ENCODE results near the gene IL23R. TPM values are rescaled to one million over a fixed set of nuclear protein-coding genes. Genes with fewer than 3 reads are reported as not detected.

The IL23R gene
- total and polyA plus RNA-seq, 2 donors (not counting 1 experiment from before 2014, with no cell fraction given), result not detected

GRCh38 chr1:67174716-67175284 is 8.5 kb downstream of the IL23R start:
- TF ChIP-seq, protein P1, sequence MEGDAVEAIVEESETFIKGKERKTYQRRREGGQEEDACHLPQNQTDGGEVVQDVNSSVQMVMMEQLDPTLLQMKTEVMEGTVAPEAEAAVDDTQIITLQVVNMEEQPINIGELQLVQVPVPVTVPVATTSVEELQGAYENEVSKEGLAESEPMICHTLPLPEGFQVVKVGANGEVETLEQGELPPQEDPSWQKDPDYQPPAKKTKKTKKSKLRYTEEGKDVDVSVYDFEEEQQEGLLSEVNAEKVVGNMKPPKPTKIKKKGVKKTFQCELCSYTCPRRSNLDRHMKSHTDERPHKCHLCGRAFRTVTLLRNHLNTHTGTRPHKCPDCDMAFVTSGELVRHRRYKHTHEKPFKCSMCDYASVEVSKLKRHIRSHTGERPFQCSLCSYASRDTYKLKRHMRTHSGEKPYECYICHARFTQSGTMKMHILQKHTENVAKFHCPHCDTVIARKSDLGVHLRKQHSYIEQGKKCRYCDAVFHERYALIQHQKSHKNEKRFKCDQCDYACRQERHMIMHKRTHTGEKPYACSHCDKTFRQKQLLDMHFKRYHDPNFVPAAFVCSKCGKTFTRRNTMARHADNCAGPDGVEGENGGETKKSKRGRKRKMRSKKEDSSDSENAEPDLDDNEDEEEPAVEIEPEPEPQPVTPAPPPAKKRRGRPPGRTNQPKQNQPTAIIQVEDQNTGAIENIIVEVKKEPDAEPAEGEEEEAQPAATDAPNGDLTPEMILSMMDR (IDR thresholded peaks at IDR 0.05), result no peak
- no peak for TF ChIP-seq EZH2 (IDR thresholded peaks at IDR 0.05; ENCODE audit: borderline replicate concordance, insufficient read depth, low read depth, low read length, poor library complexity, severe bottlenecking)
- H3K4me3 ChIP-seq (ENCODE audit: control extremely low read depth in 1 of 5, extremely low read depth in 1 of 5, insufficient read depth in 1 of 5, low read depth in 2 of 5, low read length in 4 of 5), result no peak overlapping the region
- DNase-seq (no peak), ATAC-seq (ENCODE audit: low read depth) (no peak)
- ChIA-PET CTCF (no interaction called here), POLR2A (no interaction called here)
- H3K79me2 ChIP-seq (ENCODE audit: control insufficient read depth, insufficient read depth, low read length), result no peaks in the 10 kb centered on the region
- H4K20me1 ChIP-seq (ENCODE audit: control insufficient read depth, insufficient read depth, low read length, poor library complexity, severe bottlenecking), result no peaks in the 10 kb centered on the region
- no peak overlapping the region for H3K9ac ChIP-seq (ENCODE audit: low read length)
- Mint-ChIP-seq H3K27ac (no peak overlapping the region), H3K4me1 (no peaks in the 10 kb centered on the region), H3K9me3 (ENCODE audit: insufficient read depth) (no peaks in the 10 kb centered on the region), H3K4me3 (no peak overlapping the region), H3K27me3 (no peaks in the 10 kb centered on the region)
- 67% methylated on average over 1 of the region's 2 CpGs for WGBS (ENCODE audit: insufficient coverage)
- no peaks in the 10 kb centered on the region for H3K9me3 ChIP-seq (ENCODE audit: control extremely low read depth in 1 of 3, control insufficient read depth in 2 of 3, insufficient read depth in 1 of 3, low read length in 2 of 3)
- H2AFZ ChIP-seq (ENCODE audit: insufficient read depth, low read depth, low read length, poor library complexity, severe bottlenecking), result no peak overlapping the region
- intact Hi-C loops (cut with micrococcal nuclease), result no loop called here
- H3K27me3 ChIP-seq (replicated peaks in 1 of 4; ENCODE audit: control extremely low read depth in 1 of 4, control insufficient read depth in 3 of 4, insufficient read depth in 4 of 4, low read length in 3 of 4), result no peaks in the 10 kb centered on the region
- no peaks in the 10 kb centered on the region for H3K36me3 ChIP-seq (replicated peaks in 1 of 2; ENCODE audit: control extremely low read depth in 1 of 2, control insufficient read depth in 1 of 2, extremely low read depth in 1 of 2, insufficient read depth in 2 of 2, low read length in 1 of 2)
- H3K4me1 ChIP-seq (ENCODE audit: control insufficient read depth in 2 of 2, insufficient read depth in 2 of 2, low read length in 2 of 2), result no peaks in the 10 kb centered on the region
- H3K4me2 ChIP-seq (replicated peaks; ENCODE audit: low read depth, low read length, poor library complexity, severe bottlenecking), result no peak overlapping the region
- no peak overlapping the region for H3K27ac ChIP-seq (ENCODE audit: low read length in 2 of 2)

DNA sequence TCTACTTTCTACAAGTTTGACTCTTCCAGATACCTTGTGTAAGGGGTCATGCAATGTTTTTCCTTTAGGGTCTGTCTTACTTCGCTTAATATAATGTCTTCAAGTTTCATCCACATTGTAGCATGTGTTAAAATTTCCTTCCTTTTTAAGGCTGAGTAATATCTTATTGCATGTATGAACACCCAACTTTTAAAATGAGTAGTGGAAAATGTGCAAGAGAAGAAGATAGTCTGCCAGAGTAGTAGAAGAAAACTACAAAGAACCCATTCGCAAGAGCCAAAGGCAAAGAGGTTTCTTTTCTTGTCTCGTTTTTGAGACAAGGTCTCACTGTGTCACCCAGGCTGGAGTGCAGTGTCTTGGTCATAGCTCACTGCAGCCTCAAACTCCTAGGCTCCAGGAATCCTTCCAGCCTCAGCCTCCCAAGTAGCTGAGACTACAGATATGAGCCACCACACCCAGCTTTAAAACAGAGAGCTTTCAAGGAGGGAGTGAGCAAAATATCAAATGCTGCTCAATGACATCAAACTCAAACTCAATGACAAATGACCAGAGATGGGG is 9.4 kb downstream of the IL23R start:
- TF ChIP-seq, protein P1 (IDR thresholded peaks at IDR 0.05), result no peak
- TF ChIP-seq EZH2 (IDR thresholded peaks at IDR 0.05; ENCODE audit: borderline replicate concordance, insufficient read depth, low read depth, low read length, poor library complexity, severe bottlenecking), result no peak
- H3K36me3 ChIP-seq (replicated peaks in 1 of 2; ENCODE audit: control extremely low read depth in 1 of 2, control insufficient read depth in 1 of 2, extremely low read depth in 1 of 2, insufficient read depth in 2 of 2, low read length in 1 of 2), result no peaks in the 10 kb centered on the region
- H3K4me3 Mint-ChIP-seq, result no peak overlapping the region
- CTCF ChIA-PET, result no interaction called here
- POLR2A ChIA-PET, result no interaction called here
- no peaks in the 10 kb centered on the region for H3K27me3 Mint-ChIP-seq
- no peak for DNase-seq
- no peak for ATAC-seq (ENCODE audit: low read depth)
- H3K9me3 ChIP-seq (ENCODE audit: control extremely low read depth in 1 of 3, control insufficient read depth in 2 of 3, insufficient read depth in 1 of 3, low read length in 2 of 3), result no peaks in the 10 kb centered on the region
- no peak overlapping the region for H3K9ac ChIP-seq (ENCODE audit: low read length)
- H4K20me1 ChIP-seq (ENCODE audit: control insufficient read depth, insufficient read depth, low read length, poor library complexity, severe bottlenecking), result no peaks in the 10 kb centered on the region
- no peaks in the 10 kb centered on the region for H3K79me2 ChIP-seq (ENCODE audit: control insufficient read depth, insufficient read depth, low read length)
- 86% methylated on average over 2 of the region's 3 CpGs for WGBS (ENCODE audit: insufficient coverage)
- H3K4me3 ChIP-seq (ENCODE audit: control extremely low read depth in 1 of 5, extremely low read depth in 1 of 5, insufficient read depth in 1 of 5, low read depth in 2 of 5, low read length in 4 of 5), result no peak overlapping the region
- H3K4me2 ChIP-seq (replicated peaks; ENCODE audit: low read depth, low read length, poor library complexity, severe bottlenecking), result no peak overlapping the region
- H3K27me3 ChIP-seq (replicated peaks in 1 of 4; ENCODE audit: control extremely low read depth in 1 of 4, control insufficient read depth in 3 of 4, insufficient read depth in 4 of 4, low read length in 3 of 4), result no peaks in the 10 kb centered on the region
- intact Hi-C loops (cut with micrococcal nuclease), result no loop called here
- H3K27ac Mint-ChIP-seq, result no peak overlapping the region
- no peak overlapping the region for H2AFZ ChIP-seq (ENCODE audit: insufficient read depth, low read depth, low read length, poor library complexity, severe bottlenecking)
- H3K4me1 ChIP-seq (ENCODE audit: control insufficient read depth in 2 of 2, insufficient read depth in 2 of 2, low read length in 2 of 2), result no peaks in the 10 kb centered on the region
- H3K9me3 Mint-ChIP-seq (ENCODE audit: insufficient read depth), result no peaks in the 10 kb centered on the region
- no peaks in the 10 kb centered on the region for H3K4me1 Mint-ChIP-seq
- no peak overlapping the region for H3K27ac ChIP-seq (ENCODE audit: low read length in 2 of 2)
